Panc1 (cell line): ENCODE data around the gene TICAM2. TPM values are rescaled to one million over a fixed set of nuclear protein-coding genes. Genes with fewer than 3 reads are reported as not detected.

Source experiments
- ATAC-seq: fragments of 200-7000 bp; cut with Tn5 transposase; 2 replicates; pipeline ENCODE4 v1.9.1; 2020; ENCODE audit warnings: mild to moderate bottlenecking, moderate library complexity
- BruUV-seq: library from RNA; stranded (reverse); fragments of 400-500 nt; replicated peaks from 2 replicates; lab custom pipeline; 2021; lab: Mats Ljungman, UMichigan
- CTCF ChIA-PET: fragments of 300-600 bp; sonication (Branson Sonifier 250); formaldehyde crosslinking; loops from one replicate; lab custom pipeline; 2022; ENCODE audit warnings: antibody characterized with exemption; lab: Charles Lee
- POLR2A ChIA-PET: fragments of 300-600 bp; sonication (Branson Sonifier 250); formaldehyde crosslinking; loops from one replicate; lab custom pipeline; 2022; ENCODE audit warnings: antibody characterized with exemption; lab: Charles Lee
- DNase-seq: peaks from one replicate; pipeline ENCODE4 v3.0.0-alpha.2; 2010; ENCODE audit warnings: low read depth, low spot score
- H3K27ac ChIP-seq: 2 replicates; pipeline ENCODE4 v1.5.1; 2011; ENCODE audit warnings: mild to moderate bottlenecking, low read length, inconsistent platforms
- H3K27me3 ChIP-seq: fragments of 200-500 bp; sonication (Bioruptor generic); 2 replicates; pipeline ENCODE4 v1.6.0; 2014; ENCODE audit warnings: low read length, inconsistent platforms; ENCODE audit not compliant: control insufficient read depth, insufficient read depth
- H3K36me3 ChIP-seq: fragments of 200-500 bp; sonication (Bioruptor generic); 2 replicates; pipeline ENCODE4 v1.5.1; 2014; ENCODE audit warnings: inconsistent platforms, mild to moderate bottlenecking, low read length, moderate library complexity; ENCODE audit not compliant: control insufficient read depth, insufficient read depth
- H3K4me1 ChIP-seq: 2 replicates; pipeline ENCODE4 v1.5.1; 2011; ENCODE audit warnings: inconsistent platforms, mild to moderate bottlenecking, low read length, moderate library complexity; ENCODE audit not compliant: control insufficient read depth, insufficient read depth
- H3K4me3 ChIP-seq, 2 experiments: 2 replicates each; pipeline ENCODE4 v1.5.1; 2011 to 2012; ENCODE audit warnings: low read depth in 2 of 2, low read length in 2 of 2, mild to moderate bottlenecking in 2 of 2, inconsistent platforms in 1 of 2, moderate library complexity in 1 of 2
- H3K9me3 ChIP-seq: fragments of 200-500 bp; sonication (Bioruptor generic); 2 replicates; pipeline ENCODE4 v1.5.1; 2014; ENCODE audit warnings: low read depth, mild to moderate bottlenecking, inconsistent platforms, low read length, moderate library complexity; ENCODE audit not compliant: control insufficient read depth, insufficient read depth
- POLR2AphosphoS5 ChIP-seq: IDR thresholded peaks from 2 replicates; pipeline ENCODE4 v1.6.1; 2012; ENCODE audit warnings: mild to moderate bottlenecking, low read depth, low read length, moderate library complexity
- SIN3A ChIP-seq: IDR thresholded peaks from 2 replicates; pipeline ENCODE4 v1.6.1; 2012; ENCODE audit warnings: low read depth, mild to moderate bottlenecking, low read length, moderate library complexity, borderline replicate concordance; ENCODE audit not compliant: insufficient read depth
- TCF7L2 ChIP-seq: IDR thresholded peaks from 2 replicates; pipeline ENCODE4 v1.6.1; 2011; ENCODE audit warnings: mild to moderate bottlenecking, low read depth, low read length, inconsistent platforms
- in situ Hi-C: cut with HindIII; loops from 2 replicates; pipeline ENCODE4 v1.10.0; 2016; ENCODE audit warnings: low sequenced_read_pairs, low pct_unique_long_range_greater_than_20kb
- intact Hi-C: fragments of 100-400 bp; cut with micrococcal nuclease; formaldehyde crosslinking; loops from one replicate; pipeline ENCODE4 v1.10.0; 2022; ENCODE audit not compliant: unreplicated experiment
- total RNA-seq: library from RNA; stranded (reverse); gene quantifications from one replicate; pipeline ENCODE4 v1.2.1, GENCODE V29; 2021; ENCODE audit not compliant: unreplicated experiment
- TF ChIP-seq, protein P1 (sequence below), 2 experiments: IDR thresholded peaks; 2 replicates each; pipeline ENCODE4 v1.6.1; 2011 to 2012; ENCODE audit warnings: low read depth in 2 of 2, control low read depth in 1 of 2, low read length in 1 of 2, mild to moderate bottlenecking in 1 of 2, moderate library complexity in 1 of 2; ENCODE audit not compliant: insufficient read depth in 1 of 2
- TF ChIP-seq, protein P2 (sequence below): fragments of 450-650 bp; IDR thresholded peaks from 2 replicates; pipeline ENCODE4 v1.5.1; 2017; ENCODE audit warnings: mild to moderate bottlenecking

Gene TICAM2
- total RNA-seq, 1 experiment from 2014 or later, result 1.6 TPM

DNA sequence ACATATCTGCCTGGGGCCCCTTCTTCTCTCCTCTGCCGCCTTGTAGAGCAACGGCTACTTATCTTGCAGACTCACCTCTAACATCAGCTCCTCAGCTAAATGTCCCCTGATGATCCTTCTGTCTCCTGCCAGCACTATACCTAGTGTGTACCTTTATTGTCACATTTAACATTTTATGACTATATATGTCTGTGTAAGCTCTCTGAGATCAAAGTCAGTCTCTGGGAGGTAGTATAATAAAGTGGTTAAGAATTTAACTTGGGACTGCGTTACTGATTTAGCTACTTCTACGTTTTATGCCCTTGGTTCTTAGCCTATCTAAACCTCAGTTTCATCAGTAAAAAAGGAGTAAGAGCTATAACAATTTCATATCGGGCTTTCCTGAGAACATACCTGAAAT is 21.4 kb upstream of the TICAM2 start:
- in situ Hi-C loops (no loop called here), intact Hi-C loops (no loop called here)
- no peaks in the 10 kb centered on the region for H3K9me3 ChIP-seq
- no TSS peak for BruUV-seq
- no peak for TF ChIP-seq SIN3A
- TF ChIP-seq, protein P1, sequence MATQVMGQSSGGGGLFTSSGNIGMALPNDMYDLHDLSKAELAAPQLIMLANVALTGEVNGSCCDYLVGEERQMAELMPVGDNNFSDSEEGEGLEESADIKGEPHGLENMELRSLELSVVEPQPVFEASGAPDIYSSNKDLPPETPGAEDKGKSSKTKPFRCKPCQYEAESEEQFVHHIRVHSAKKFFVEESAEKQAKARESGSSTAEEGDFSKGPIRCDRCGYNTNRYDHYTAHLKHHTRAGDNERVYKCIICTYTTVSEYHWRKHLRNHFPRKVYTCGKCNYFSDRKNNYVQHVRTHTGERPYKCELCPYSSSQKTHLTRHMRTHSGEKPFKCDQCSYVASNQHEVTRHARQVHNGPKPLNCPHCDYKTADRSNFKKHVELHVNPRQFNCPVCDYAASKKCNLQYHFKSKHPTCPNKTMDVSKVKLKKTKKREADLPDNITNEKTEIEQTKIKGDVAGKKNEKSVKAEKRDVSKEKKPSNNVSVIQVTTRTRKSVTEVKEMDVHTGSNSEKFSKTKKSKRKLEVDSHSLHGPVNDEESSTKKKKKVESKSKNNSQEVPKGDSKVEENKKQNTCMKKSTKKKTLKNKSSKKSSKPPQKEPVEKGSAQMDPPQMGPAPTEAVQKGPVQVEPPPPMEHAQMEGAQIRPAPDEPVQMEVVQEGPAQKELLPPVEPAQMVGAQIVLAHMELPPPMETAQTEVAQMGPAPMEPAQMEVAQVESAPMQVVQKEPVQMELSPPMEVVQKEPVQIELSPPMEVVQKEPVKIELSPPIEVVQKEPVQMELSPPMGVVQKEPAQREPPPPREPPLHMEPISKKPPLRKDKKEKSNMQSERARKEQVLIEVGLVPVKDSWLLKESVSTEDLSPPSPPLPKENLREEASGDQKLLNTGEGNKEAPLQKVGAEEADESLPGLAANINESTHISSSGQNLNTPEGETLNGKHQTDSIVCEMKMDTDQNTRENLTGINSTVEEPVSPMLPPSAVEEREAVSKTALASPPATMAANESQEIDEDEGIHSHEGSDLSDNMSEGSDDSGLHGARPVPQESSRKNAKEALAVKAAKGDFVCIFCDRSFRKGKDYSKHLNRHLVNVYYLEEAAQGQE (IDR thresholded peaks at IDR 0.05; ENCODE audit: insufficient read depth in 1 of 2, low read depth in 2 of 2, low read length in 1 of 2), result no peak
- TF ChIP-seq, protein P2, sequence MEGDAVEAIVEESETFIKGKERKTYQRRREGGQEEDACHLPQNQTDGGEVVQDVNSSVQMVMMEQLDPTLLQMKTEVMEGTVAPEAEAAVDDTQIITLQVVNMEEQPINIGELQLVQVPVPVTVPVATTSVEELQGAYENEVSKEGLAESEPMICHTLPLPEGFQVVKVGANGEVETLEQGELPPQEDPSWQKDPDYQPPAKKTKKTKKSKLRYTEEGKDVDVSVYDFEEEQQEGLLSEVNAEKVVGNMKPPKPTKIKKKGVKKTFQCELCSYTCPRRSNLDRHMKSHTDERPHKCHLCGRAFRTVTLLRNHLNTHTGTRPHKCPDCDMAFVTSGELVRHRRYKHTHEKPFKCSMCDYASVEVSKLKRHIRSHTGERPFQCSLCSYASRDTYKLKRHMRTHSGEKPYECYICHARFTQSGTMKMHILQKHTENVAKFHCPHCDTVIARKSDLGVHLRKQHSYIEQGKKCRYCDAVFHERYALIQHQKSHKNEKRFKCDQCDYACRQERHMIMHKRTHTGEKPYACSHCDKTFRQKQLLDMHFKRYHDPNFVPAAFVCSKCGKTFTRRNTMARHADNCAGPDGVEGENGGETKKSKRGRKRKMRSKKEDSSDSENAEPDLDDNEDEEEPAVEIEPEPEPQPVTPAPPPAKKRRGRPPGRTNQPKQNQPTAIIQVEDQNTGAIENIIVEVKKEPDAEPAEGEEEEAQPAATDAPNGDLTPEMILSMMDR, result no peak
- no peak for TF ChIP-seq TCF7L2
- TF ChIP-seq POLR2AphosphoS5, result no peak
- CTCF ChIA-PET, result no interaction called here
- ATAC-seq (no peak), DNase-seq (no peak)
- peak overlapping the region; percentile 93 for H3K27ac ChIP-seq
- POLR2A ChIA-PET, result no interaction called here
- no peaks in the 10 kb centered on the region for H3K27me3 ChIP-seq
- H3K4me3 ChIP-seq, result peak overlapping the region; percentile 98; a peak in 3 of 4 replicates
- H3K4me1 ChIP-seq, result peaks cover 17% of the 10 kb centered on the region
- H3K36me3 ChIP-seq, result peaks cover 35% of the 10 kb centered on the region

DNA sequence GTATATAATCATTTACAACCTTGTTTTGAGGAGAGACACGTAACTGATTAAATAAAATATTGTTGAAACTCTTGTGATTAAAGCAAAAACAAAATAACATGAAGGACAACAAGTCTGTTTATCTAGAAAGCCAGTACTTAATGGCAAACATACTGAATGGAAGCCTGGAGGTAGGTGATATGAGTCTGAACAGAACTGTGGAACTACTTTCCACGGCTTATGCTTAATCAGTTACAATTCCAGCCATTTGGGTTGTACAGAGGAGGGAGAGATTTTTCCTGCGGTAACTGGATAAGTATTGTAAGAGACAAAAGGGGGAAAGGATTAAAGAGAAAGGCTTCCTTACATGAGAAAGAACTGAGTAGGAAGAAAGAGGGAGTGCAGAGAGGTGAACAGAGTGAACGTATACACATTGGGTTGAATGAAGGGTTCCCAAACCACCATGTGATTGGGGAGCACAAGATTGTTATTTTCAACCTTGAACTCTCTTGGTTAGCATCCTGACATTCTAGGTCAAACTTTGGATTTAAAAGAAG is 19.2 kb upstream of the TICAM2 start:
- no TSS peak for BruUV-seq
- H3K27ac ChIP-seq, result no peak overlapping the region
- in situ Hi-C loops (no loop called here), intact Hi-C loops (no loop called here)
- ChIA-PET CTCF (no interaction called here), POLR2A (no interaction called here)
- ATAC-seq, result no peak
- H3K27me3 ChIP-seq, result no peaks in the 10 kb centered on the region
- H3K4me3 ChIP-seq, result no peak overlapping the region
- H3K36me3 ChIP-seq, result peaks cover 51% of the 10 kb centered on the region
- no peaks in the 10 kb centered on the region for H3K9me3 ChIP-seq
- no peak for DNase-seq
- TF ChIP-seq POLR2AphosphoS5 (no peak), SIN3A (no peak), TCF7L2 (no peak)
- TF ChIP-seq, protein P1 (IDR thresholded peaks at IDR 0.05; ENCODE audit: insufficient read depth in 1 of 2, low read depth in 2 of 2, low read length in 1 of 2), result no peak
- TF ChIP-seq, protein P2, result no peak
- H3K4me1 ChIP-seq, result peaks cover 17% of the 10 kb centered on the region
